Bone marrow (tissue), 2 donors: ENCODE results near the gene CLPTM1L.
"Not testable (repeated sequence)": the region's sequence is repeated elsewhere in the genome, so short reads cannot be mapped to it uniquely, and the experiment has no call there.

Experiments
- DNase-seq, 2 donors: peaks; one replicate each; lab custom pipeline; 2025; lab: John Stamatoyannopoulos, UW

CLPTM1L gene

DNA sequence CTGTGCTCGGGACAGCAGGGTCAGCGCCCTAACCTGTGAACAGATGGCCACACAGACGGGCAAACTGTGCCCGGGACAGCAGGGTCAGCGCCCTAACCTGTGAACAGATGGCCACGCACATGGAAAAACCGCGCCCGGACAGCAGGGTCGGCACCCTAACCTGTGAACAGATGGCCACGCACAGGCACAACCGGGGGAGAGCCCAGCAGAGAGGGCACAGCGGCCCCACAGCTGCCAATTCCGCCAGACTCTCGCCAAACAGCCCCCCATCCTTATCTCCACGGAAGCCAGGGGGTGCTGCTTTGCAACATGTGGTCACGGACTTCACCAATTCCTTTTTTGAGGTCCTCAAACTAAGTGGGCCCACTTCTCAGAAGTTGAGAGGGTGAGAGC, 5.1 kb downstream of the CLPTM1L start:
- not testable (repeated sequence) for DNase-seq

DNA sequence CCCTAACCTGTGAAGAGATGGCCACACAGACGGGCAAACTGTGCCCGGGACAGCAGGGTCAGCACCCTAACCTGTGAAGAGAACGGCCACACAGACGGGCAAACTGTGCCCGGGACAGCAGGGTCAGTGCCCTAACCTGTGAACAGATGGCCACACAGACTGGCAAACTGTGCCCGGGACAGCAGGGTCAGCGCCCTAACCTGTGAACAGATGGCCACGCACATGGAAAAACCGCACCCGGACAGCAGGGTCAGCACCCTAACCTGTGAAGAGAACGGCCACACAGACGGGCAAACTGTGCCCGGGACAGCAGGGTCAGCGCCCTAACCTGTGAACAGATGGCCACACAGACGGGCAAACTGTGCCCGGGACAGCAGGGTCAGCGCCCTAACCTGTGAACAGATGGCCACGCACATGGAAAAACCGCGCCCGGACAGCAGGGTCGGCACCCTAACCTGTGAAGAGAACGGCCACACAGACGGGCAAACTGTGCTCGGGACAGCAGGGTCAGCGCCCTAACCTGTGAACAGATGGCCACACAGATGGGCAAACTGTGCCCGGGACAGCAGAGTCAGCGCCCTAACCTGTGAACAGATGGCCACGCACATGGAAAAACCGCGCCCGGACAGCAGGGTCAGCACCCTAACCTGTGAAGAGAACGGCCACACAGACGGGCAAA, 5.6 kb downstream of the CLPTM1L start:
- DNase-seq: not testable (repeated sequence)

DNA sequence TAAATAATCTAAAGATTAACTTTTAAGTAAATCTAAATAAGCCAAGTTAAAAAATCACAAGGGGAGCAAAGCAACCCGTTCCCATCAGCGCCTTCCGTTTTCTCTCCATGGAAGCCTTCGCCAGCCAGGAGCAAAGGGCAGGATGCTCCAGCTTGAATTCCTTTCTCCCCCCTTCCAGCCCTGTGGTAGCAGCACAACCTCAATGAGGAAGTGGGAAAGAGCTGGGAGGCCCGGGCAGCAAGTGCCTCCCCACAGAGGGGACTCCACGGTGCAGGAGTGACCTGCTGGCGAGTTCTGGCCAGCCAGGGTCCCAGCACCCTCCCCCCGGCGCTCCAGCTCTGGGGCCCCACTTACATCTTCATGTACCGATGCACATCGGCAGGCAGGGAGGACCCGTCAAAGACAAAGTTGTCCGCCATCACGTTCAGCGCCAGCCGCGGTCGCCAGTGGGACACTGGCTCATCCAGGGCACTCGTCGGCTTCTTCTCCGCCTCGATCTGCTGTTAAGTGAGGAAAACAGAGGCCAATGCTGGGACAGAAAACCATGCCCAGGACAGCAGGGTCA, 6.3 kb downstream of the CLPTM1L start:
- DNase-seq: no peak

DNA sequence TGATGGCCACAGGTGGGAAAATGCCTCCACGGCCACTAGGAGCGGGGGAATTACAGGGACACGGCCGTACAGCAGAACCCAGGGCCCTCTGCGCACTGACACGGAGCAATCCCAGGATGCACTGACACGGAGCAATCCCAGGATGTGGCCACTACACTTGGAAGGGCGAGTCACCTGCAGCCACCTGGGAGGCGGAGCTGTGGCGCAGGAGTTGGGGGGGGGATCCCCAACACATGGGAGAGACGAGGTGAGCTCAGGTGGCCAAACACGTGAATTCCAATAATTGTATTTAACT, 6.8 kb downstream of the CLPTM1L start:
- DNase-seq: no peak

DNA sequence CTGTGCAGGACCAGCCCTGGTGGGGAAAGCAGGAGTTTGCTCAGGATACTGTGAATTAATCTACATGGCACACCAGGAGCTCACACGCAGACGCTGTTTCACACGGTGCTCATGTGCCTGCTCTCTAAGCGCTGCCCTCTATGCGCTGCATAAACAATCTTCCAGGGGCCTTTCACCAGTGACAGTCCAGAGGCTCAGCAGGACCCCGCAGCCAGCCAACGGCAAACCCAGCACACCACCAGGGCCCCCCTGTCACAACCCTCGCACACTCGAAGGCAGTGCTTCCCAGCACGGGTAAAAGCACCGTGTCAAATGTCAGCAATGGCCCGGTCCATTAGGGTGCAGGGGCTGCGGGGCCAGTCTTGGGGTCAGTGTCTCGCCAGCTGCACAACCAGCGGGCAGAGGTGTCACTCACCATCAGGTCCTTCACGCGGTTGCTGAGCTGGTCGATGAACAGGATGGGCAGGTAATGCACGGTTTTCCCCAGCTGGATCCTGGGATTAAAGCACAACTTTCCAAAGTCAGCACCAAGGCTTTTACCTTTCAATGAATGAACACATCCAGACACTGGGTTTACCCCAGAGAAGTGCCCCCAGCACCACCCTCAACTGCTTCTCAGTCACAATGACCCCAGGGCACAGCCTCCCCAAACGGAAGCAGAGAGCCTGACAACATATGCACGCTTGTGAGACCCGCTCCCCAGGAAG, 7.3 kb downstream of the CLPTM1L start:
- no peak for DNase-seq

DNA sequence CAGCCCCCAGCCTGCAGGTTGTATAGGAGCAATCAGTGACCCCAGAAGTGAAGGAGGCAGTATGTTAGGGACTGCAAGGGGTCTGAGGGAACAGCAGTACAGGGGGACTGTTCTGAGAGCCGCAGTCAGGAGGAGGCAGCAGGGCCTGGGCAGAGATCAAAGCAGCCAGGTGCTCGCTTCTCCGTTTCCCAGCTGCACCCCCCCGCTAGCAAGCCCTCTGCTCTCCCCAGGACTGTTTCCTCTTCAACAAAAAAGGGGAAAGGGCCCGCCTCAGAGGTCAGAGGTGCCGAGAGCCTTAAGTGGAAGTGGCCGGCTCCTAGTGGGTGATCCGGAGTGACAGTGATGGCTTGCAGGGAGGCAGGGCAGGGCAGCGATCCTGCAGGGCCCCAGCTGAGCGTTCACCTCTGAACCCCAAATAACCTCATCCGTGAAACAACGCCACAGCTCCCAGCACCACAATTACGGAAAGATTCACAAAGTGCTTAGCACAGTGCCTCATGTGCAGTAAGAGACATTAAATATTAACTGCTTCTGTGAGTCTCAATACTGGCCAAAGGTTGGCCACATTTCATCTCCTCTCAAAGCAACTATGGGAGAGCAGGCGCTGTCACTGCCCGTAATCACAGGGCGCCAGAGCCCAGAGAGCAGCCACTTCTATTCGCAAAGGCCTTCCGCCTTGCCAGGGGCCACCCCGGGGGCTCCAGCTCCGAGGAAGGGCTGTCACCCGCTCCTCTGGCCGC, 8.0 kb downstream of the CLPTM1L start:
- no peak for DNase-seq

DNA sequence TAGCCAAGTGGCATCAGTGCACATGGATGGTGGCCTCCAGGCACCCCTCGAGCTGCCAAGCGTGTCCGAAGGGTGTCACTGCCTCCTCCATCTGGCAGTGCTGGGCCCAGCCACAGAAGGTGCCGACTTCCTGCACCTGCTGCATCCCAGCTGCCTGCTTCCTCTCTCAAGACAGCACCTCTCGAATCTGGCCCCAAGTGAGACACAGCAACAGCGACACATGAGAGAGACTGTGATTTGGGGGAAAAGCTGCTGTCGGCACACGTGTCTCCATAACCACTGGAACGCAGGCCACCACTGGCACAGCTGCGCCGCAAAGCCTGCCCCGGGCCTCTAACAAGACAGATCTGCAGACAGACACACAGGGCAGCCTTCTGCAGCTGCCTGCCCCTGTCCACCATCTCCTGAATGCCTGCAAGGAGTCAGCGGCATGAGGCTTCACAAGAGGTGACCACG, 8.8 kb downstream of the CLPTM1L start:
- no peak for DNase-seq

DNA sequence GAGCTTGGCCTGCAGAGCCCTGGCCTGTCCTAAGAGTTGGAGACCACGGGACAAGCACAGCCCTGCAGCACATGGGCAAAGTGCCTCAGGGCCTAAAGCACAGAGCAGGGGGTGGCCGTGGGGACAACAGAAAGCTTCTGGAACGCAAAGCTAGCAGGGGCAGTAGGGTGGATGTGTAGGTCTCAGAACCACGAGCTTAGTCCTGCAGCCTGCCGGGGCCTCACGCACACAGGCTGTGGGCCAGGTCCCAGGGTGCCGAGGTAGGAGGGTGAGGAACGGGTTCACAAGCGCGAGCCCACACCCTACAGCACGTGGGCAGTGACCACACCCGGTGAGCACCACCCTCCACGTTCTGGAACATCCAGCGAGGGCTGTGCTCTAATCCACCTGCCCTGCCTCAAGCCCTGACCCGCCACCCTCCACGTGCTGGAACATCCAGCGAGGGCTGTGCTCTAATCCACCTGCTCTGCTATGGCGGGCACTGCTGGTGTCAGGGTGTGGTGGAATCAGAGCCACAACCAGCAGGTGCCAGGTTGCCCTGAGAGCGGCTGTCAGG, 9.3 kb downstream of the CLPTM1L start:
- no peak for DNase-seq

DNA sequence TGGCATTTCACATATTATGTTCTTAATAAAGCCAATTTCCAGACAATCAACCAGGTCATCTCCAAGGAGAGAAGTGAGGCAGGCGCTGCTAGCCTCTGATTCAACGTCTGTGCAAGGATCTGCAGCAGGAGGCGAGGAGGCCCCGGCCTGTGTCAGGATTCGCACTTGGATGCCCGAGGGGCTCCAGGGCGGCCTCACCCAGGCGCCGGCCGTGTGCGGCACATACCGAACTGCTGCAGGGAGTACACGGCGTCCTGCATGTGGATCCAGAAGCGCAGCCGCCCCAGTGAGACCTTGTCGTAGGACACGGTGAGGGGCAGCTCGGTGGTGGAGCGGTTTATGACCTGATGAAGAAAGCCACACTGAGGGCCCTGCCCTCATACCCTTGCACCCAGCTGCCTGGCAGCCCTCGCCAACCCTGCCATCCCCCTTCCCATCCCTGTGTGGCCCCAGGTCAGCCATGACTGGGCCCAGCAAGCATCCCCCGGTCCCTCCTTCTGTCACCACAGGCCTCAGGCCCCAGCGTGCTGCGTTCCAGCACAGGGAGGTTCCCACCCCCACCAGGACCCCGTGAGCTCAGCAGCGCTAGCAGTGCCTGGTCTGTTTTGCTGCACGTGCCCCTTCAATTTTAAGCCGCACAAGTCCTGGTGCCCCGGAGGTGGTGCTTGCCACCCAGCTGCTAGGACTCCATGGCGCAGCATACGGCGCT, 9.9 kb downstream of the CLPTM1L start:
- DNase-seq: no peak

DNA sequence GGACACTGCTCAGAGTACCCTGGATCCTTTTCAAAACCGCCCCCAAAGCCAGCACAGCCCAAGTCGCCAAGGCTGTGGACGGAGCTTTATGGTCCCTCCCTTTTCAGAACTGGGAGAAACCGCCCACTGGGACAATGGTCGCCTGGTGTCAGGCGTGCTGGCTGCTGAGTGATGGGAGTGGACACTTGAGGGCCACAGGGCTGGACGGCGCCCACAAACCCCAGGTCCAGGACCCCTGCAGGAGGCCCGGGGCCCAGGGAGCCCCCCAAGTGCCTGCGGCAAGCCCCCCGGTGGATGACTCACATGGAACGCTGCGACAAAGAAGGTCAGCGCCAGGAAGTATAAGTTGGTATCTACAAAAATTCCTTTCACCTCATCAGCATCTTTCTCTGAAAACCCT, 10.9 kb downstream of the CLPTM1L start:
- DNase-seq: no peak

DNA sequence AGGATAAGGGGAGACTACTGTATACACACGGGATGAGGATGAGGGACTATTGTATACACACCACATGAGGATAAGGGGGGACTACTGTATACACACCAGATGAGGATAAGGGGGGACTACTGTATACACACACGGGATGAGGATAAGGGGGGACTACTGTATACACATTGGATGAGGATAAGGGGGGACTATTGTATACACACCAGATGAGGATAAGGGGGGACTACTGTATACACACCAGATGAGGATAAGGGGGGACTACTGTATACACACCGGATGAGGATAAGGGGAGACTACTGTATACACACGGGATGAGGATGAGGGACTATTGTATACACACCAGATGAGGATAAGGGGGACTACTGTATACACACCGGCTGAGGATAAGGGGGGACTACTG, 11.6 kb downstream of the CLPTM1L start:
- DNase-seq: not testable (repeated sequence)

DNA sequence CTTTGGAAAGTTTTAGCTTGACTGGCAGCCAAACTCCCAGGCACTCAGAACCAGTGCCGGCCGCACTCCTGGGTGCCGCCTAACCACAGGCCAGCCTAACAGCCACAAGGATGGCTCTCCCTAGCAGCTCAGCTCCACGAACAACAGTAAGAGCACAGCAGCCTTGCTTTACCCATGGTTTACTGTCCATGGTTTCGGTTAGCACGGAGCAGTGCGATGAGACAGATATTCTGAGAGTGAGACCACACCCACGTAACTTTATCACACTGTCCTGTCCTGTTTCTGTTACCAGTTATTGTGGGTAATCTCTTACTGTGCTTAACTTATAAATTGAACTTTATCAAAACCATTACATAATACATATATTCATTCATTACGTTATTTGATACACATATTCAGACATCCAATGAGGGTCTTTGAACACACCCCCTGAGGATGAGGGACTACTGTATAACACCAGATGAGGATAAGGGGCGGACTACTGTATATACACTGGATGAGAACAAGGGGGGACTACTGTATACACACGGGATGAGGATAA, 12.4 kb downstream of the CLPTM1L start:
- DNase-seq: no peak

DNA sequence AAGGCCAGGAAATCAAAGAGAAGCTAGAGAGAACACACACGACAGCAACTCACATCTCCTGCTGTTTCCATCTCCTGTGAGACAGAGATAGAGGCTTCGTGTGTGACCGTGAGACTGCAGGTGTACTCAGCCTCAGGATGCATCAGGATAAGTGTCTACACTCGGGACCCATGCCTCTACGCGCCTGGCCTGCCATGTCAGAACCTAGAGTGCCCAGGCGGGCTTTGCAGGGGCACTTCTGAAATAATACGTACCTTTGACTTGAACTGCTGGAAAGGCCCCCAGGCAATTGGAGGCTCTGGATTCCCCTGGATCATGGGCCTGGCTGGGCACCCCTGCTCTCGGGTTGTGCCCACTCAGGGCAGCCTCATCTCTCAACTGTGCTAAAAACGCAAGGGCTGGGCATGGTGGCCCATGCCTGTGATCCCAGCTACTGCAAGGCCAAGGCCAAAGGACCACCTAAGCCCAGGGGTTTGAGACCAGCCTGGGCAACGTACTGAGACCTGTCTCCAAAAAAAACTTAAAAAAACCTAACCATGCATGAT, 13.0 kb downstream of the CLPTM1L start:
- no peak for DNase-seq

DNA sequence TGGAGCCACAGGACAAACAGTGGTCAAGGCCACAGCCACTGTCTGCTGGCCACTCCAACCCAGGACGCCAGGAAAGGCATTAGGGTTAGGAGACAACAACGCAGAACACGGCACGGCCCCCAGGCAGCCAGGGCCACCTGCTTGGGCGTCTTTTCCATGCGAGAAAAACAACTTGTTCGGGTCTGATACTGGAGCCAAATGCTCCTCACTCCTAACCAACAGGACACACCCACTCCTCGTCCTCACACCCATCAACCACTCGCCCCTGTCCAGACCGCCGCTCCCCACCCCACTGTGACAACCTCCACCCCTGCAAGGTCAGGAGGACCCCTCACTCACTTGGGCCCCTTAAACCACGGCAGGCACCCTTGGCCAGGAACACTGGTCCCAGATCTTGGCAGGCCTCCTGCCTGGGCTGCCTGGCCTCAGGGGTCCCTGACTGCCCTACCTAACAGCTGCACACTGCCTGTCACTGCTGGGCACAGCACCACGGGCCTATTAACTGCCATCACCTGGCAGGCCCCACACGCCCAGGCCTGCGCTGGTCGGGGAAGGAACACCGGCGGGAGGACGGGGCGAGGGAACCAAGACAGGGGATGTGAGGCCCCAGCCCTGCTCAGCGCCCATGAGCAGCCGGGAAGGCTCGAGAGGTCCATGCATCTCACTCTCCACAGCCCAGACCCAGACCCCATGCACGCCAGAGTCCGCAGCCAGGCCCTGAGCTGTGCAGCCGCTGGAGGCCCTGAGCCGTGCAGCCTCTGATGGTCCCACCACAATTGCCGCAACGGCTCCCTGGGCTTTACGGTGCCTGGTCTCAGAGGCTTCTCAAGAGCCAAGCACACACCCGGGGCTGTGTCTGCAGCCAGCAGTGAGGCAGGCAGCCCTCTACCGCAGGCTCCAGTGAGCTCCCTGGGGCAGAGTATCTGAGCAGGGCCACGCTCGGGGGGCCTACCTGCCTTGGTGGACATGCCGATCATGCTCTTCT, 13.8 kb downstream of the CLPTM1L start:
- DNase-seq: no peak

DNA sequence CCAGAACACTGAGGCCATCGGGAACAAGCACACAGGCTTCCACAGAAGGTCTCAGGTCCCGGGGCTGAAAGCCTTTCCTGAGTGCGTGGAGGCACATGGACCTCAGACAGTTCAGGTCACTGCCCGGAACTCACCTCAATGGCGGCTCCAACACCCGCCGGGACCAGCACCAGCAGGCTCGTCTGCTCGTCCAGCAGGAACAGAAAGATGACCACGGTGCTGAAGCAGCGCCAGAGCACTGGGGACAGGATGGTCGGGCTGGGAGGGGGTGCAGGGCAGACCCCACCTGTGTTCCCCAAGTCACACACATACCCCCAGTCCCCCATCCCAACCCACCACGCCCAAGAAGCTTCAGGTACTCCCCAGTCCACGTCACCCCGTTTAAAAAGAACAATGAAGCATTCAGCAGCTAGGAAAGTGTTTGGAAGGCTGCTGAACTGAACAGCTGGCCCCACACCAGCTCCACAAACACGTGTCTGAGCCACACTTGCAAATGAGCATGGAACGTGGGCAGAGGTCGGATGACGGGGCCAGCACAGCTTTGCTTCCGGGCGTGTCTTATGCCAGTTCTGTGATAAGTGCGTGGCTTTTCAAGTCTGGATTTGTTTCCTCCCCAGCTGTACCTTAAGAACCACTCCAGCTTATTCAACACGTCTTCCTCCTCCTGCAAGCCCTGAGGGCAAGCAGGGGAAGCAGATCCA, 14.6 kb downstream of the CLPTM1L start:
- DNase-seq: no peak

DNA sequence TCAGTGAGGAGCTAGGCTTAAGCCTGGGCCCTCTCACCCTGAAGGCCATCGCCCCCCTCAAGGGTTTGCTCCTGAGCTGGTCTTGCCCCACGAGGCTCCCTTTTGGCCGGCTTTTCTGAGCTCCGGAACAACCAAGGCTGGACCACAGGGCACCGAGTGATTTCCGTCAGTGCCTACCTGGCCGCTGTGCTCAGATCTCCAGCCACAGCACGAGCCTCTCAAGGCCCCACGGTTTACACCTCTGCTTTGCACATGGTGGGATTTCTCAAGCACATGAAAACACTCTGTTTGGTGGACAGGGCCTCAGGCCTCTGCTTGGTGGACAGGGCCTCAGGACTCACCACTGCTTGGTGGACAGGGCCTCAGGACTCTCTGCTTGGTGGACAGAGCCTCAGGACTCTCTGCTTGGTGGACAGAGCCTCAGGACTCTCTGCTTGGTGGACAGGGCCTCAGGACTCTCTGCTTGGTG, 15.8 kb downstream of the CLPTM1L start:
- DNase-seq: no peak

DNA sequence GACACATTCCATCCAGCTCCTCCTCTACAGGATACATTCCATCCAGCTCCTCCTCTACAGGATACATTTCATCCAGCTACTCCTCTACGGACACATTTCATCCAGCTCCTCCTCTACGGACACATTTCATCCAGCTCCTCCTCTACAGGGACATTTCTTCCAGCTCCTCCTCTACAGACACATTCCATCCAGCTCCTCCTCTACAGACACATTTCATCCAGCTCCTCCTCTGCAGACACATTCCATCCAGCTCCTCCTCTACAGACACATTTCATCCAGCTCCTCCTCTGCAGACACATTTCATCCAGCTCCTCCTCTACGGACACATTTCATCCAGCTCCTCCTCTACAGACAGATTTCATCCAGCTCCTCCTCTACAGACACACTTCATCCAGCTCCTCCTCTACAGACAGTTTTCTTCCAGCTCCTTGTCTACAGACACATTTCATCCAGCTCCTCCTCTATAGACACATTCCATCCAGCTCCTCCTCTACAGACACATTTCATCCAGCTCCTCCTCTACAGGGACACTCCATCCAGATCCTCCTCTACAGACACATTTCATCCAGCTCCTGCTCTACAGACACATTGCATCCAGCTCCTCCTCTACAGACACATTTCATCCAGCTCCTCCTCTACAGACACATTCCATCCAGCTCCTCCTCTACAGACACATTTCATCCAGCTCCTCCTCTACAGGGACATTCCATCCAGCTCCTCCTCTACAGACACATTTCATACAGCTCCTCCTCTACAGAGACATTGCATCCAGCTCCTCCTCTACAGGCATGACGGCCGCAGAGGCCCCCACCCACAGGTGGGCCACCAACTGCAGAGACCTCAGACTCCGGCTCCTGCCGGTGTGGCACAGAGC, 16.4 kb downstream of the CLPTM1L start:
- not testable (repeated sequence) for DNase-seq
